HG02852 (cell line): Measurements from ENCODE around the gene PRM2.

Source experiments
- ATAC-seq: cut with Tn5 transposase; IDR thresholded peaks from one replicate; pipeline ENCODE4 v1.9.1; 2021; ENCODE audit warnings: mild to moderate bottlenecking, moderate library complexity; ENCODE audit not compliant: unreplicated experiment

The PRM2 gene

GRCh38 chr16:11250786-11251524, 25.3 kb downstream of the PRM2 start:
- ATAC-seq = no peak

GRCh38 chr16:11250091-11250785, 26.0 kb downstream of the PRM2 start:
- no peak for ATAC-seq

GRCh38 chr16:11249233-11250061, 26.8 kb downstream of the PRM2 start:
- no peak for ATAC-seq

- ATAC-seq = no peak
Measured at GRCh38 chr16:11248133-11248532, 28.1 kb downstream of the PRM2 start.

GRCh38 chr16:11245988-11246387, 30.3 kb downstream of the PRM2 start:
- no peak for ATAC-seq

- ATAC-seq = no peak
Measured at GRCh38 chr16:11245222-11245737, 31.0 kb downstream of the PRM2 start.

GRCh38 chr16:11242658-11243057, 33.6 kb downstream of the PRM2 start:
- ATAC-seq = no peak

- ATAC-seq = no peak
Measured at GRCh38 chr16:11241480-11242204, 34.6 kb downstream of the PRM2 start.

GRCh38 chr16:11240636-11241473, 35.4 kb downstream of the PRM2 start:
- ATAC-seq = no peak

GRCh38 chr16:11239644-11240632, 36.3 kb downstream of the PRM2 start:
- no peak for ATAC-seq

- no peak for ATAC-seq
Measured at GRCh38 chr16:11238272-11239202, 37.7 kb downstream of the PRM2 start.

GRCh38 chr16:11236461-11237254, 39.6 kb downstream of the PRM2 start:
- ATAC-seq = no peak

GRCh38 chr16:11235703-11235991, 40.6 kb downstream of the PRM2 start:
- ATAC-seq = no peak

GRCh38 chr16:11234884-11235702, 41.2 kb downstream of the PRM2 start:
- no peak for ATAC-seq

- ATAC-seq = no peak
Measured at GRCh38 chr16:11233727-11234376, 42.4 kb downstream of the PRM2 start.
